NCI-H345 (cell line): ENCODE results near the gene PRKAG2.
"Not testable (repeated sequence)": the region's sequence is repeated elsewhere in the genome, so short reads cannot be mapped to it uniquely, and the experiment has no call there.

Experiments
- DNase-seq: peaks from one replicate; lab custom pipeline; 2025; lab: John Stamatoyannopoulos, UW

PRKAG2 gene

GRCh38 chr7:151590850-151591771 lies 285.8 kb downstream of the PRKAG2 start:
- DNase-seq = no peak

- DNase-seq = no peak
These were observed 286.7 kb downstream of the PRKAG2 start for GRCh38 chr7:151590071-151590849.

- no peak for DNase-seq
These were observed 287.9 kb downstream of the PRKAG2 start for GRCh38 chr7:151588982-151589381.

GRCh38 chr7:151586531-151587260 lies 290.2 kb downstream of the PRKAG2 start:
- no peak for DNase-seq

- DNase-seq = no peak
These were observed 291.0 kb downstream of the PRKAG2 start for GRCh38 chr7:151585744-151586393.

- DNase-seq = no peak
These were observed 295.2 kb downstream of the PRKAG2 start for GRCh38 chr7:151581741-151582140.

- DNase-seq = no peak
These were observed 297.3 kb downstream of the PRKAG2 start for GRCh38 chr7:151579644-151580043.

GRCh38 chr7:151575410-151575809 lies 301.5 kb downstream of the PRKAG2 start:
- no peak for DNase-seq

- DNase-seq = not testable (repeated sequence)
These were observed 303.9 kb downstream of the PRKAG2 start for GRCh38 chr7:151573046-151573445.

- DNase-seq = no peak
These were observed 304.8 kb downstream of the PRKAG2 start for GRCh38 chr7:151572136-151572535.

DNA sequence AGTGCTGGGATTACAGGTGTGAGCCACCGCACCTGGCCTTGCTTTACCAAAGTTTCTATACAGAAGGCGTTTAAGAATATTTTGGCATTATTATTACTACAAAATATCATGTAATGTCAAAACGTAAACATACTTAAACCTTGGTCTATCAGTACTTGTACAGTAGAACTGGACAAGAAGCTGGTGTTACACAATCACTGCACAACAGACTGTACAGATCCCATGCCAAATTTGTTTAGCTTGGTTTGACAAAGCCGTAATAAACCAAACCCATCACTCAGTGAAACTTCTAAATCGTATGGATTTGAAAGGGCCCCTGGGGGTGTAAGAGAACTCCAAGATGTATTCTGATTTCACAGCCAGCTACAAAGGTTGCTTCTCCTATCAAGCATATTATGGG lies 305.4 kb downstream of the PRKAG2 start:
- DNase-seq = no peak

- DNase-seq = no peak
These were observed 306.5 kb downstream of the PRKAG2 start for GRCh38 chr7:151570366-151570915.

GRCh38 chr7:151568956-151569940 lies 307.7 kb downstream of the PRKAG2 start:
- no peak for DNase-seq

DNA sequence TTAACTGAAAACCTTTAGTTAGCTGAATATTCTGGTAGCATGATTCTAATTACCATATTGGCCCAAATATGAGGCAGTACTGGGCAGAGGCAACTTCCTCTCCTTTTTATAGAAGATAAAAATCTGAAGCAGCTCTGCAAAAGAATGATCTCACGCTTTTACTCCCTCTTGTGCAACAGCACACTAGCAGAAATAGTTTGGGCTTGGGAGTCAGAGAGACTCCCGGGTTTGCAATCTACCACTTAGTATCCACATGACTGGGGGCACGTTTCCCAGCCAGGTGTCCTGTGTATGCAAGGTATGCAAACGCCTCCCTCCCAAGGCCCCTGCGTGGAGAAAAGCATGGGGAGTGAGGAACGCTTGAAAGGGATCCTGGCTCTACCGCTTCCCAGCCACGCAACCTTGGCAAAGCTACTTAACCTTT lies 310.0 kb downstream of the PRKAG2 start:
- no peak for DNase-seq

DNA sequence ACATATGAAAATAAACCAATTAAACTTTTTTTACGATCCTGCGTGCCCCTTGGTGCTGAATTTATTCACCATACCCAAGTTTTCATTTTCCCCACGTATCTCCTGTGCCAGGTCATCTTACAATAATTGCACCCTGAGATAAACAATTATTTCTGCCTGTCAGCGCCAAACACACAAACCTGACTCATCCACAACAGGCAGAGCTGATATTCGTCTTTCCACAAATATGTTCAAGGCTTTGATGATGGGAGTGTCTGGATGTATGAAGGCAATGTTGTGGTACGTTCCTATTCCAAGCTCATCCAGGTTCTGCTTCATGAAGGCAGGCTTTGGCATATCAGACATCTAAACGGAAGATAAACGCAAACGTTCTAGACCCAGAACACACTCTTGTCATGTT lies 311.4 kb downstream of the PRKAG2 start:
- no peak for DNase-seq

DNA sequence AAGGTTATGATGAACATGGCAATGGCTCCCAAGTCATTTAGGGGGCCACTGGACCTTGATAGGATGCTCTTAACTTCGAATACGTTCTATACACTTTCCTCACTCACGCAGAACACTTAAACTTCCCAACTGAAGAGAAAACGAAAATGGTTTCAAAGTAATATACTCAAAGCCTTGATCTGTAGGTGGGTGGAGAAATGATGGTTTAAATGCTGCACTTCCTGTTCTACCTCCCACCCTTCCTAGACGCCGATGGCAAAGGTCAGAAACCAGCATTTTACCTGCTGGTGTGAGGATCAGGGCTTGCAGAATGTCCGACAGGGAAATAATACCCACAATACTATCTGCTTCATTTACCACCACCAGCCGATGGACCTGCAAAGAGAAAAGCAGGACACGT lies 316.7 kb downstream of the PRKAG2 start:
- no peak for DNase-seq

DNA sequence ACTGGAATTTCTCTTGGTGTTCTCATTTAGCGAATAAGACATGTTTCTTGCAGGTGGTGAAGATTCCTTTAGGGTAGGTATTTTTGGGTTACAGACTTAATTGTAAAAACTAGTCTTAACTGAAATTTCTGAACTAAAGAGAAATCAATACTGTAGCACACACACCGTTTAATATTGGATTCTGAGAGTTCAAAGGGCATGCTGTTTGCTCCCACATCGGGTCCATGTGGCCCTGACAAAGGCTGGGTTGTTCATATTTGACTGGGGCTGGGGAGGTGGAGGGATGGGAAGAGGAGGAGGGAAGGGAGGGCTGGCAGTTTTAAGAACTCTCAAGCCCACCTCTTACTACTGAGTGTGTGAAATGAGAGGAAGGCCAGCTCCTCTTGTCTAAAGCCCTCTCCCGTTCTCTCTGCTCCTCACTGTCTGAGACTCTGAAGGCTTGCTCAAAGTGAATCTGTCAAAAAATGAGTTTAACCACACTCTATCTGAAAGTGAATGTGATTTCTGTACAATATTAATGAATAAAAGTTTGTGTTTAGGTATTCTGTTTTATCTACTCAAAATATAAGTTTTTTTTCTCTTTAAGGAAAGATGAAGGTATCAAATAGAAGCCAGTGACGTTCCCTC lies 317.2 kb downstream of the PRKAG2 start:
- no peak for DNase-seq

DNA sequence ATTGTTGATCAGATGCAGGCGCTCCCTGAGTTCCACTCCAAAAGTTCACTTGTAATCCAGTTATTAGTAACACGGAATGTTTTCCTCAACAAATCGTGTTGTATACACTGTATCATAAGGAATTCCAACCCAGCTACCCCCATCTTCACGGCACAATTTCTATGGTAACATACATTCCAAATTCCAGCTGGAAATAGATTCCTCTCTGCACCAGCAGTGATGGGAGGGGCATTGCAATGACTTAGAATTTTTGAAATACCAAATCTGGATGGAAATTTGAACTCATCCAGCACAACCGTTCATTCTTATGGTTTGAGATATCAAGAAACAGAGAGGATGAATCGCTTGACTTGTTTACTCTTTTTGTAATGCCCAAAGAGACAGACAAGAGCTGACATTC lies 318.3 kb downstream of the PRKAG2 start:
- no peak for DNase-seq

- DNase-seq = no peak
These were observed 320.3 kb downstream of the PRKAG2 start for GRCh38 chr7:151556592-151556991.

- no peak for DNase-seq
These were observed 323.6 kb downstream of the PRKAG2 start for GRCh38 chr7:151553356-151553755.
